Activated CD4-positive, alpha-beta T cell treated with anti-CD3 and anti-CD28 coated beads, Interleukin-2, amount 50 U/mL, for 4 hours (primary cell): ENCODE measurements around the gene FANK1.
"Not testable (repeated sequence)": the region's sequence is repeated elsewhere in the genome, so short reads cannot be mapped to it uniquely, and the experiment has no call there.

ENCODE experiments used
- DNase-seq, 2 experiments: peaks; one replicate each; pipeline ENCODE4 v3.0.0-alpha.2; 2020

FANK1 gene

GRCh38 chr10:126036515-126036914 lies 140.2 kb downstream of the FANK1 start:
- no peak for DNase-seq

- DNase-seq, result no peak
These were observed 141.6 kb downstream of the FANK1 start for GRCh38 chr10:126037946-126038345.

- no peak for DNase-seq
These were observed 144.8 kb downstream of the FANK1 start for GRCh38 chr10:126041117-126041516.

GRCh38 chr10:126041804-126042231 lies 145.5 kb downstream of the FANK1 start:
- DNase-seq, result peak; percentile 40 to 42

- no peak for DNase-seq
These were observed 146.0 kb downstream of the FANK1 start for GRCh38 chr10:126042354-126042753.

GRCh38 chr10:126042906-126043305 lies 146.5 kb downstream of the FANK1 start:
- no peak for DNase-seq

GRCh38 chr10:126043389-126043788 lies 147.0 kb downstream of the FANK1 start:
- DNase-seq, result no peak

- no peak for DNase-seq
These were observed 149.5 kb downstream of the FANK1 start for GRCh38 chr10:126045861-126046260.

- no peak for DNase-seq
These were observed 150.5 kb downstream of the FANK1 start for GRCh38 chr10:126046831-126047230.

GRCh38 chr10:126047749-126048148 lies 151.4 kb downstream of the FANK1 start:
- DNase-seq, result not testable (repeated sequence)

- no peak for DNase-seq
These were observed 153.7 kb downstream of the FANK1 start for GRCh38 chr10:126049759-126050700.

- DNase-seq, result no peak
These were observed 155.8 kb downstream of the FANK1 start for GRCh38 chr10:126052171-126052570.

- DNase-seq, result no peak
These were observed 157.8 kb downstream of the FANK1 start for GRCh38 chr10:126054191-126054590.

- DNase-seq, result no peak
These were observed 161.1 kb downstream of the FANK1 start for GRCh38 chr10:126057494-126057893.

GRCh38 chr10:126058104-126058503 lies 161.7 kb downstream of the FANK1 start:
- no peak for DNase-seq

GRCh38 chr10:126058507-126058906 lies 162.1 kb downstream of the FANK1 start:
- DNase-seq, result no peak
